Neural progenitor cell (in vitro differentiated cells): ENCODE data around the gene INSRR. TPM values are rescaled to one million over a fixed set of nuclear protein-coding genes. Genes with fewer than 3 reads are reported as not detected.

ENCODE experiments used
- DNase-seq: peaks from one replicate; pipeline ENCODE4 v3.0.0-alpha.2; 2016; ENCODE audit warnings: low spot score
- H2AFZ ChIP-seq: fragments of 200-600 bp; sonication (generic); replicated peaks from 2 replicates; pipeline ENCODE4 v1.6.1; 2016; ENCODE audit warnings: antibody characterized with exemption
- H3F3A ChIP-seq: fragments of 200-600 bp; sonication (generic); 2 replicates; pipeline ENCODE4 v1.6.1; 2016; ENCODE audit warnings: antibody characterized with exemption, low read depth
- H3K27ac ChIP-seq: fragments of 200-600 bp; sonication (generic); 2 replicates; pipeline ENCODE4 v1.5.1; 2016; ENCODE audit warnings: mild to moderate bottlenecking
- H3K27me3 ChIP-seq: fragments of 200-600 bp; sonication (generic); 2 replicates; pipeline ENCODE4 v1.6.1; 2016; ENCODE audit warnings: mild to moderate bottlenecking, moderate library complexity
- H3K36me3 ChIP-seq: fragments of 200-600 bp; sonication (generic); 2 replicates; pipeline ENCODE4 v1.5.1; 2016
- H3K4me1 ChIP-seq: fragments of 200-600 bp; sonication (generic); 2 replicates; pipeline ENCODE4 v1.6.1; 2016; ENCODE audit warnings: mixed run types
- H3K4me2 ChIP-seq: fragments of 200-600 bp; sonication (generic); 2 replicates; pipeline ENCODE4 v1.6.1; 2016
- H3K4me3 ChIP-seq: fragments of 200-600 bp; sonication (generic); 2 replicates; pipeline ENCODE4 v1.5.1; 2016
- H3K79me2 ChIP-seq: fragments of 200-600 bp; sonication (generic); 2 replicates; pipeline ENCODE4 v1.6.1; 2016; ENCODE audit warnings: low read depth
- H3K9ac ChIP-seq: fragments of 200-600 bp; sonication (generic); 2 replicates; pipeline ENCODE4 v1.6.1; 2016
- H3K9me3 ChIP-seq: fragments of 200-600 bp; sonication (generic); 2 replicates; pipeline ENCODE4 v1.5.1; 2016; ENCODE audit warnings: low read depth
- H4K20me1 ChIP-seq: fragments of 200-600 bp; sonication (generic); 2 replicates; pipeline ENCODE4 v1.6.1; 2016; ENCODE audit warnings: low read depth
- H3K27ac Mint-ChIP-seq: 3 replicates; pipeline ENCODE4 v1.8.0; 2021; ENCODE audit warnings: mixed read lengths
- H3K27me3 Mint-ChIP-seq: 2 replicates; pipeline ENCODE4 v1.8.0; 2022; ENCODE audit warnings: low read depth, mild to moderate bottlenecking, inconsistent platforms, moderate library complexity, mixed read lengths; ENCODE audit not compliant: insufficient read depth
- H3K36me3 Mint-ChIP-seq: 3 replicates; pipeline ENCODE4 v1.8.0; 2021; ENCODE audit warnings: mixed read lengths
- H3K4me1 Mint-ChIP-seq: 3 replicates; pipeline ENCODE4 v1.8.0; 2021; ENCODE audit warnings: mixed read lengths
- H3K4me3 Mint-ChIP-seq: 3 replicates; pipeline ENCODE4 v1.8.0; 2021; ENCODE audit warnings: mild to moderate bottlenecking, moderate library complexity, mixed read lengths
- H3K9me3 Mint-ChIP-seq: 3 replicates; pipeline ENCODE4 v1.8.0; 2020; ENCODE audit warnings: mixed read lengths
- CTCF ChIP-seq: fragments of 200-600 bp; sonication (generic); IDR thresholded peaks from 2 replicates; pipeline ENCODE4 v1.5.1; 2017; ENCODE audit warnings: antibody characterized with exemption, mild to moderate bottlenecking
- EZH2 ChIP-seq: fragments of 200-600 bp; sonication (generic); IDR thresholded peaks from 2 replicates; pipeline ENCODE4 v1.6.1; 2017; ENCODE audit warnings: antibody characterized with exemption, mild to moderate bottlenecking, moderate library complexity
- EZH2phosphoT487 ChIP-seq: fragments of 200-600 bp; sonication (generic); IDR thresholded peaks from 2 replicates; pipeline ENCODE4 v1.6.1; 2017; ENCODE audit warnings: antibody characterized with exemption
- total RNA-seq: library from RNA; depleted of rRNA; stranded (reverse); fragments of >200 nt; gene quantifications from 2 replicates; pipeline ENCODE4 v1.2.3, GENCODE V29; 2015; ENCODE audit warnings: low replicate concordance

Gene INSRR
- total RNA-seq, 1 donor from 2014 or later, result not detected

- Histone ChIP-seq H3K36me3 (no peaks in the 10 kb centered on the region), H3K27me3 (peaks cover 63% of the 10 kb centered on the region), H4K20me1 (peaks cover 6% of the 10 kb centered on the region), H3K27ac (no peak within 1 kb of the TSS), H2AFZ (peak within 1 kb of the TSS; percentile 15), H3F3A (peaks cover 14% of the 10 kb centered on the region), H3K79me2 (no peaks in the 10 kb centered on the region), H3K4me2 (peak within 1 kb of the TSS; percentile 48), H3K9ac (no peak within 1 kb of the TSS), H3K9me3 (no peaks in the 10 kb centered on the region), H3K4me1 (peaks cover 17% of the 10 kb centered on the region), H3K4me3 (peak within 1 kb of the TSS; percentile 37)
- Mint-ChIP-seq H3K4me1 (peaks cover 41% of the 10 kb centered on the region), H3K9me3 (no peaks in the 10 kb centered on the region), H3K36me3 (no peaks in the 10 kb centered on the region), H3K27me3 (peaks cover 37% of the 10 kb centered on the region), H3K4me3 (peak within 1 kb of the TSS; percentile 63), H3K27ac (no peak within 1 kb of the TSS)
- peak; percentile 64 for DNase-seq
- TF ChIP-seq EZH2 (peak; percentile 51), CTCF (peak; percentile 52), EZH2phosphoT487 (peak; percentile 67)
Measured at GRCh38 chr1:156893048-156893953, 34.4 kb upstream of the INSRR start, which contains the start of gene PEAR1. TSS of gene PEAR1 (plus strand) at chr1:156893718. CDS start at chr1:156903927, 10,209 bp downstream.

GRCh38 chr1:156892190-156893047 is 33.5 kb upstream of the INSRR start:
- peaks cover 37% of the 10 kb centered on the region for H3K27me3 Mint-ChIP-seq
- peak overlapping the region; percentile 63 for H3K4me3 Mint-ChIP-seq
- peak overlapping the region; percentile 37 for H3K4me3 ChIP-seq
- H3K9me3 Mint-ChIP-seq, result no peaks in the 10 kb centered on the region
- DNase-seq, result peak; percentile 95
- H3K9me3 ChIP-seq, result no peaks in the 10 kb centered on the region
- no peak overlapping the region for H3K27ac ChIP-seq
- H3K4me1 ChIP-seq, result peaks cover 22% of the 10 kb centered on the region
- H3K9ac ChIP-seq, result no peak overlapping the region
- no peak overlapping the region for H2AFZ ChIP-seq
- TF ChIP-seq EZH2phosphoT487, result no peak
- TF ChIP-seq EZH2, result peak; percentile 15
- TF ChIP-seq CTCF, result peak; percentile 93
- H3K27me3 ChIP-seq, result peaks cover 65% of the 10 kb centered on the region
- peaks cover 14% of the 10 kb centered on the region for H3F3A ChIP-seq
- no peaks in the 10 kb centered on the region for H3K36me3 ChIP-seq
- H3K27ac Mint-ChIP-seq, result no peak overlapping the region
- peaks cover 45% of the 10 kb centered on the region for H3K4me1 Mint-ChIP-seq
- no peaks in the 10 kb centered on the region for H3K36me3 Mint-ChIP-seq
- peaks cover 6% of the 10 kb centered on the region for H4K20me1 ChIP-seq
- peak overlapping the region; percentile 48 for H3K4me2 ChIP-seq
- H3K79me2 ChIP-seq, result no peaks in the 10 kb centered on the region

GRCh38 chr1:156889802-156890580 is 31.1 kb upstream of the INSRR start:
- Mint-ChIP-seq H3K27me3 (peaks cover 38% of the 10 kb centered on the region), H3K36me3 (no peaks in the 10 kb centered on the region), H3K27ac (no peak overlapping the region), H3K4me3 (peak overlapping the region; percentile 3), H3K4me1 (peaks cover 42% of the 10 kb centered on the region), H3K9me3 (no peaks in the 10 kb centered on the region)
- TF ChIP-seq EZH2phosphoT487 (no peak), CTCF (peak; percentile 88)
- peak; percentile 89 for DNase-seq
- Histone ChIP-seq H3F3A (peaks cover 14% of the 10 kb centered on the region), H3K4me2 (no peak overlapping the region), H3K4me1 (peaks cover 31% of the 10 kb centered on the region), H3K9me3 (no peaks in the 10 kb centered on the region), H3K4me3 (no peak overlapping the region), H2AFZ (no peak overlapping the region), H3K79me2 (no peaks in the 10 kb centered on the region), H3K9ac (no peak overlapping the region), H3K27me3 (peaks cover 68% of the 10 kb centered on the region), H4K20me1 (peaks cover 6% of the 10 kb centered on the region), H3K36me3 (no peaks in the 10 kb centered on the region), H3K27ac (no peak overlapping the region)
